ENCODE data around the gene EPHA5. TPM values are rescaled to one million over a fixed set of nuclear protein-coding genes. Genes with fewer than 3 reads are reported as not detected.

Gene EPHA5
- polyA plus RNA-seq, 3 donors from 2014 or later = not detected

- Mint-ChIP-seq H3K9me3 (peaks cover 2 to 16% (median 8%) of the 10 kb centered on the region in 6 donors), H3K4me1 (no peaks in the 10 kb centered on the region), H3K4me3 (no peak overlapping the region), H3K27me3 (ENCODE audit: low read depth in 3 of 3) (no peaks in the 10 kb centered on the region), H3K36me3 (no peaks in the 10 kb centered on the region), H3K27ac (no peak overlapping the region)
- no peak for DNase-seq
Measured at GRCh38 chr4:65656008-65656407, 14.3 kb downstream of the EPHA5 start.

GRCh38 chr4:65654976-65655375 lies 15.3 kb downstream of the EPHA5 start:
- DNase-seq = no peak

GRCh38 chr4:65653740-65654361 lies 16.4 kb downstream of the EPHA5 start:
- H3K27me3 Mint-ChIP-seq (ENCODE audit: low read depth in 3 of 3) = no peaks in the 10 kb centered on the region
- H3K9me3 Mint-ChIP-seq = peaks cover 4 to 23% (median 12%) of the 10 kb centered on the region in 6 donors
- no peak for DNase-seq
- H3K4me3 Mint-ChIP-seq = no peak overlapping the region
- H3K27ac Mint-ChIP-seq = no peak overlapping the region
- H3K36me3 Mint-ChIP-seq = no peaks in the 10 kb centered on the region
- H3K4me1 Mint-ChIP-seq = no peaks in the 10 kb centered on the region

More at GRCh38 chr4:65654976-65655375, 15.3 kb downstream of the EPHA5 start:
- no peaks in the 10 kb centered on the region for H3K27me3 Mint-ChIP-seq (ENCODE audit: low read depth in 3 of 3)
- no peaks in the 10 kb centered on the region for H3K36me3 Mint-ChIP-seq
- H3K4me1 Mint-ChIP-seq = no peaks in the 10 kb centered on the region
- H3K4me3 Mint-ChIP-seq = no peak overlapping the region
- peaks cover 2 to 18% (median 11%) of the 10 kb centered on the region in 6 donors for H3K9me3 Mint-ChIP-seq
- H3K27ac Mint-ChIP-seq = no peak overlapping the region

- H3K27ac Mint-ChIP-seq = no peak overlapping the region
- H3K9me3 Mint-ChIP-seq = peaks cover 2 to 25% (median 9%) of the 10 kb centered on the region in 6 donors
- no peak for DNase-seq
- H3K4me3 Mint-ChIP-seq = no peak overlapping the region
- no peaks in the 10 kb centered on the region for H3K36me3 Mint-ChIP-seq
- H3K27me3 Mint-ChIP-seq (ENCODE audit: low read depth in 3 of 3) = no peaks in the 10 kb centered on the region
- no peaks in the 10 kb centered on the region for H3K4me1 Mint-ChIP-seq
Measured at GRCh38 chr4:65651751-65652150, 18.5 kb downstream of the EPHA5 start.

- no peaks in the 10 kb centered on the region for H3K27me3 Mint-ChIP-seq (ENCODE audit: low read depth in 3 of 3)
Measured at GRCh38 chr4:65651031-65651430, 19.3 kb downstream of the EPHA5 start.

GRCh38 chr4:65646136-65646535 lies 24.2 kb downstream of the EPHA5 start:
- no peak overlapping the region for H3K4me3 Mint-ChIP-seq
- H3K9me3 Mint-ChIP-seq = peaks cover 0 to 29% (median 12%) of the 10 kb centered on the region in 6 donors
- H3K27me3 Mint-ChIP-seq (ENCODE audit: low read depth in 3 of 3) = peaks cover 0 to 2% (median 0%) of the 10 kb centered on the region in 3 donors
- DNase-seq = no peak
- H3K27ac Mint-ChIP-seq = no peak overlapping the region
- no peaks in the 10 kb centered on the region for H3K36me3 Mint-ChIP-seq
- H3K4me1 Mint-ChIP-seq = no peaks in the 10 kb centered on the region

More at GRCh38 chr4:65651031-65651430, 19.3 kb downstream of the EPHA5 start:
- H3K4me1 Mint-ChIP-seq = no peaks in the 10 kb centered on the region
- no peak for DNase-seq
- peaks cover 2 to 28% (median 11%) of the 10 kb centered on the region in 6 donors for H3K9me3 Mint-ChIP-seq
- H3K27ac Mint-ChIP-seq = no peak overlapping the region
- no peaks in the 10 kb centered on the region for H3K36me3 Mint-ChIP-seq
- H3K4me3 Mint-ChIP-seq = no peak overlapping the region

- DNase-seq = no peak
- Mint-ChIP-seq H3K27me3 (ENCODE audit: low read depth in 3 of 3) (peaks cover 0 to 2% (median 0%) of the 10 kb centered on the region in 3 donors), H3K36me3 (no peaks in the 10 kb centered on the region), H3K9me3 (peaks cover 0 to 28% (median 9%) of the 10 kb centered on the region in 6 donors), H3K4me3 (no peak overlapping the region), H3K27ac (no peak overlapping the region), H3K4me1 (no peaks in the 10 kb centered on the region)
Measured at GRCh38 chr4:65645185-65645584, 25.1 kb downstream of the EPHA5 start.

- H3K27me3 Mint-ChIP-seq (ENCODE audit: low read depth in 3 of 3) = no peaks in the 10 kb centered on the region
- no peaks in the 10 kb centered on the region for H3K4me1 Mint-ChIP-seq
- H3K9me3 Mint-ChIP-seq = peaks cover 2 to 24% (median 11%) of the 10 kb centered on the region in 6 donors
- no peak overlapping the region for H3K27ac Mint-ChIP-seq
- no peak overlapping the region for H3K4me3 Mint-ChIP-seq
- H3K36me3 Mint-ChIP-seq = no peaks in the 10 kb centered on the region
- no peak for DNase-seq
Measured at GRCh38 chr4:65635051-65635821, 35.1 kb downstream of the EPHA5 start.

GRCh38 chr4:65624651-65625050 lies 45.6 kb downstream of the EPHA5 start:
- no peaks in the 10 kb centered on the region for H3K36me3 Mint-ChIP-seq
- H3K4me3 Mint-ChIP-seq = no peak overlapping the region
- H3K27me3 Mint-ChIP-seq (ENCODE audit: low read depth in 3 of 3) = peaks cover 0 to 1% (median 0%) of the 10 kb centered on the region in 3 donors
- no peak overlapping the region for H3K27ac Mint-ChIP-seq
- peaks cover 0 to 27% (median 2%) of the 10 kb centered on the region in 6 donors for H3K9me3 Mint-ChIP-seq
- DNase-seq = no peak
- H3K4me1 Mint-ChIP-seq = no peaks in the 10 kb centered on the region

- Mint-ChIP-seq H3K27me3 (ENCODE audit: low read depth in 3 of 3) (peaks cover 0 to 1% (median 0%) of the 10 kb centered on the region in 3 donors), H3K4me1 (no peaks in the 10 kb centered on the region), H3K9me3 (peaks cover 0 to 19% (median 2%) of the 10 kb centered on the region in 6 donors), H3K36me3 (no peaks in the 10 kb centered on the region), H3K4me3 (no peak overlapping the region), H3K27ac (no peak overlapping the region)
- no peak for DNase-seq
Measured at GRCh38 chr4:65623506-65623905, 46.8 kb downstream of the EPHA5 start.

GRCh38 chr4:65617416-65617815 lies 52.9 kb downstream of the EPHA5 start:
- H3K4me1 Mint-ChIP-seq = no peaks in the 10 kb centered on the region
- H3K4me3 Mint-ChIP-seq = no peak overlapping the region
- H3K27me3 Mint-ChIP-seq (ENCODE audit: low read depth in 3 of 3) = no peaks in the 10 kb centered on the region
- no peaks in the 10 kb centered on the region for H3K36me3 Mint-ChIP-seq
- peaks cover 2 to 40% (median 9%) of the 10 kb centered on the region in 6 donors for H3K9me3 Mint-ChIP-seq
- DNase-seq = no peak
- H3K27ac Mint-ChIP-seq = no peak overlapping the region

GRCh38 chr4:65604515-65604914 lies 65.8 kb downstream of the EPHA5 start:
- no peak for DNase-seq
- H3K4me3 Mint-ChIP-seq = no peak overlapping the region
- H3K9me3 Mint-ChIP-seq = peaks cover 6 to 26% (median 12%) of the 10 kb centered on the region in 6 donors
- H3K27ac Mint-ChIP-seq = no peak overlapping the region
- no peaks in the 10 kb centered on the region for H3K4me1 Mint-ChIP-seq
- H3K36me3 Mint-ChIP-seq = no peaks in the 10 kb centered on the region
- peaks cover 0 to 2% (median 0%) of the 10 kb centered on the region in 3 donors for H3K27me3 Mint-ChIP-seq (ENCODE audit: low read depth in 3 of 3)

GRCh38 chr4:65600656-65601055 lies 69.6 kb downstream of the EPHA5 start:
- peaks cover 5 to 45% (median 18%) of the 10 kb centered on the region in 6 donors for H3K9me3 Mint-ChIP-seq
- DNase-seq = no peak
- H3K36me3 Mint-ChIP-seq = no peaks in the 10 kb centered on the region
- H3K4me1 Mint-ChIP-seq = no peaks in the 10 kb centered on the region
- H3K4me3 Mint-ChIP-seq = no peak overlapping the region
- H3K27me3 Mint-ChIP-seq (ENCODE audit: low read depth in 3 of 3) = peaks cover 0 to 3% (median 0%) of the 10 kb centered on the region in 3 donors
- H3K27ac Mint-ChIP-seq = no peak overlapping the region

- Mint-ChIP-seq H3K36me3 (no peaks in the 10 kb centered on the region), H3K9me3 (peaks cover 2 to 36% (median 13%) of the 10 kb centered on the region in 6 donors), H3K27ac (no peak overlapping the region), H3K4me1 (no peaks in the 10 kb centered on the region), H3K4me3 (no peak overlapping the region), H3K27me3 (ENCODE audit: low read depth in 3 of 3) (peaks cover 0 to 3% (median 0%) of the 10 kb centered on the region in 3 donors)
- no peak for DNase-seq
Measured at GRCh38 chr4:65599340-65599739, 70.9 kb downstream of the EPHA5 start.

Measured in immature natural killer cell (primary cell).